T-helper 9 cell (primary cell): ENCODE measurements around the gene PTPRG.

Experiments
- DNase-seq: peaks from one replicate; pipeline ENCODE4 v3.0.0-alpha.2; 2020

Gene PTPRG

DNA sequence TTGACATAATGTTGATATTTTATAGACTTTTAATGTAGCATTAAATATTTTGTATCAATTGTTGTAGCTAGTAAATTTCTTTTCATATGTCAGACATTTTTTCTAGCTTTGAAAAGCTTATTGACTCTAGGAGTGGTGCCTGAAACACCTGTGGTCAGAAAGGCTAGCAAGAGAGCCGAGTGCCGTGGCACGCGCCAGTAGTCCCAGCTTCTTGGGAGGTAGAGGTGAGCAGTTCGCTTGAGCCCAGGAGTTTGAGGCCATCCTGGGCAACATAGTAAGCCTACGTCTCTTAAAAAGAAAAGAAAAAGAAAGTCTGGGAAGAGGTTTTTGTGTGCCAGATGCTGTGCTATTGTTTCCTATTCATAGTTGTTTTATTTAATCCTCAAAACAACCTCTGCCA, 613.8 kb downstream of the PTPRG start:
- DNase-seq, result no peak

DNA sequence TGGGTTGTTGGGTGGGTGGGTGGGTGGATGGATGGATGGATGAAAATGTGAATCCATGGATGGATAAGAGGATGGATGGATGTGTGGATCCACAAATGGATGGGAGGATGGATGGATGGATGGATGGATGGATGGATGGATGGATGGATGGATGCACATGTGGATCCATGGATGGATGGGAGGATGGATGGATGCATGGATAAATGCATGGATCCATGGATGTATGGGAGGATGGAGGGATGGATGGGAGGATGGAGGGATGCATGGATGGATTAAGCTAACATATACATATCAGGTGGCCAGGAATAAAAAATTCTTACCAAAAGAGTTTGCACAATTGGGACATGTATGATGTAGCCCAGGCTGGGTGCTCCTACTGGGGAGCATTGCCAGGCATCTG, 616.7 kb downstream of the PTPRG start:
- no peak for DNase-seq

DNA sequence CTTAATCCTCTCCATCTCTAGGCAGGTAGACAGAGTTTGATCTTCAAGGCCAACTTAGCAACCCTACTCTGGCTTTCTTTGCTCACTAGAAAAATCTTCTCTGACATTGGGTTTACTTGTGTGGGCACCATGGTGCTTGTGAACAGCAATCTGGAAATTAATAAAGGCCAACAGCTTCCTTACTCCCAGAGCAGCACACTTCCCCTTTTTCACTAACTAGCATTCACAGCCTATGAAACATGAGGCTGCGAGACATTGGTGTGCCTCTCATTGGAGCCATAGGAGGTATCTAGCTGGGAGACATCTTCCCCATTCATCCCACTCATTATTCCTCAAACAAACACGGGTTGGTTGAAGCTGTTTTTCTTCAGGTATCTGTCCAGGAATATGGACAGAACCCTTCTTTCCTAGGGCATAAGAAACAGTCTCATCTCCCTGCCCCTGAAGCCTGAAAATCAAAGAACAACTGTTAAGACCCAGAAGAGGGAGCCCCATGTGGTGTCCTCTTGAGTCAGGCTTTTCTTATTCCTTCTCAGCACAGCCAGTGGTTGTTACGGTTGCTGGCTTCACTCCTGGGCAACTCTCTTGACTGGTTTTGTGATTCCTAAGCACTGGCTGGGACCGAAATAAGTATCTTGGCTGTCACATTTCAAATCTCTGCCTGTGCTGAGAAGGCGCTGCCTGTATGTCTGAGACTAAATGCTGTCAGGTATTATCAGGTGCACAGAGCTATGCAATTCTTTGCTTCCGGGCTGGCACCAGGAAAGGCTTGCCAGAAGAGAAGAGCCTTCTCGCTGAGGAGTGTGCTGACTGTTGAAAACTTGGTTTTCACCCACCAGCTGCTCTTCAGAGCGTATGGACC, 617.6 kb downstream of the PTPRG start:
- DNase-seq, result no peak

DNA sequence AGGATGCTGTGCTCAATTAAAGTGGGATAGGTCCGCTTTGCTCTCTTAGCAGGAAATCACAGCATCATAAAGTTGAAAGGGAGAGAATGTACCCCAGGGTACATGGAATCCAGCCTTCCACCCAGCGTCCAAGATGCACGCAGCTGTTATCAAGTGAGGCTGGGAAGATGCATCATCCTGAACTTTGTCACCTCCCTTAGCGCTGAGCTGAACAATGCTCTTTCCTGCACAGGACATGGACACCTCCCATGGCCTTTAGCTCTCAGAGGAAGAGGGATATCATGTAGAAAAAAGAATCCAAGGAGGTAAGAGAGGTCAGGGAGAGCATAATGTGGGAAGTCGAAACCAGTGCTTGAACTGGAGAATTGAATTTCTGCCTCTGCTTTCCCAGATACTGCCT, 619.1 kb downstream of the PTPRG start:
- DNase-seq, result no peak

DNA sequence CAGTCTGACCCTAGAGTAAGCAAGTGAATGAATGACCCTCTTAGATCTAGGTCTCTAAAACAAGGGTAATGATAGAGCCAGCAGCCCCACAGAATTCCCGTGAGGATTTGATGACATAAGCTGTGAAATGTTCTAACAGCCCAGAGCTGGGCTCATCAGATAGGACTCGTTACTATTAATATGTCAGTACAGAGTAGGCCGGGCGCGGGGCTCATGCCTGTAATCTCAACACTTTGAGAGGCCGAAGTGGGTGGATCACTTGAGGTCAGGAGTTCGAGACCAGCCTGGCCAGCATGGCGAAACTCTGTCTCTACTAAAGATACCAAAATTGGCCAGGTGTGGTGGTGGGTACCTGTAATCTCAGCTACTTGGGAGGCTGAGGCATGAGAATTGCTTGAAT, 621.7 kb downstream of the PTPRG start:
- DNase-seq, result no peak

DNA sequence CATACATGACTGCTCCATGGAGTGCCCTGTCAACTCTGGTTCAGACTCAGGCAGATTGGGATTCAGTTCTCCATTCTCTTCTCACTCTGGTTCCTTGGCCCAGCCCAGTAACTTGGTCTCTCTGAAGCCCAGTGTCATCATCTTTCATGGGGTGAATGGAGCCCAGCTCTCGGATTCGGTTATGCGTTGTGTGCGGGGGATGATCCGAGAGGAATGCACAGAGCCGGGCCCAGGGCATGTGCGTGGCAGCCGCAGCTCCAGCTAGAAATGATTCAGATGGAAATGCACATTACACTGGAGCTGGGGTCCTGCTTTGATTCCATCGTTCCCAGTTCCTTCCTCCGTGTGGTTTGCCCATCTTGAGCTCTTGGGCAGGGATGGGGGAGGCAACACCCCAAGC, 622.6 kb downstream of the PTPRG start:
- no peak for DNase-seq

DNA sequence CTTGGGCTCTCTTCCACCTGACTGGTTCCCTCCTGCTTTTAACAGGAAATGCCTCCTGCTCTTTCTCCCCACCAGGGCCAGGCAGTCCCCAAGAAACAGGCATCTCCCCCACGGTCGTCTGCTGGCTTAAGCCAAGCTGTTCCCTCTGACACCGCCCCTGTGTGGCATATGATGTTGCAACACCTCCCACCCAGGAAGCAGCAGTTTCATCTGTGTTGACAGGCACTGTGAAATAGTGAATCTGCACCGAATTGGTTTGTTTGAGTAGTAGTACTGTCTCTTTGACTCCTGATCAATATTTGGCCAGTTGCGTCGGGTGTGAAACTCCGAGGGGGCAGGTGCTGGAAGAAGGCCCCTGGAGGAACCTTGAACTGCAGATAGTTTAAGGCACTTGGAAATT, 623.2 kb downstream of the PTPRG start:
- no peak for DNase-seq

DNA sequence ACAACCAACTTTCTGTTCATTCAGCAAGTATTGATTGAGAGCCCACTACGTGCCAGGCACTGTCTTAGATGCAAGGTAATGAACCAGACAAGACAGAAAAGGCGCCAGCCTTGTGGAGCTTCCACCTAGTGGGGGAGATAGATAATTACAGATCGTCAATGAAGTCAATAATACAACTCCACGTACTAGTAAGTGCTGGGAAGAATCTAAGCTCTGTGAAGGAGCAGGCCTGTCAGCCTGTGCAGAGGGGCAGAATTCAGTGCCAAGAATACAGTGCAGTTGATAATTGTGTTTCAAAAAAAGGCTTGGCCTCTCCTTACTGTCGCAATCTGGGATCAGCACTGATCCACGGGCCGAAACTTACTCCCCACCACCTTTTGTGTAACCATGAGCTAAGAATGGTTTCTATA, 625.7 kb downstream of the PTPRG start:
- DNase-seq, result no peak

DNA sequence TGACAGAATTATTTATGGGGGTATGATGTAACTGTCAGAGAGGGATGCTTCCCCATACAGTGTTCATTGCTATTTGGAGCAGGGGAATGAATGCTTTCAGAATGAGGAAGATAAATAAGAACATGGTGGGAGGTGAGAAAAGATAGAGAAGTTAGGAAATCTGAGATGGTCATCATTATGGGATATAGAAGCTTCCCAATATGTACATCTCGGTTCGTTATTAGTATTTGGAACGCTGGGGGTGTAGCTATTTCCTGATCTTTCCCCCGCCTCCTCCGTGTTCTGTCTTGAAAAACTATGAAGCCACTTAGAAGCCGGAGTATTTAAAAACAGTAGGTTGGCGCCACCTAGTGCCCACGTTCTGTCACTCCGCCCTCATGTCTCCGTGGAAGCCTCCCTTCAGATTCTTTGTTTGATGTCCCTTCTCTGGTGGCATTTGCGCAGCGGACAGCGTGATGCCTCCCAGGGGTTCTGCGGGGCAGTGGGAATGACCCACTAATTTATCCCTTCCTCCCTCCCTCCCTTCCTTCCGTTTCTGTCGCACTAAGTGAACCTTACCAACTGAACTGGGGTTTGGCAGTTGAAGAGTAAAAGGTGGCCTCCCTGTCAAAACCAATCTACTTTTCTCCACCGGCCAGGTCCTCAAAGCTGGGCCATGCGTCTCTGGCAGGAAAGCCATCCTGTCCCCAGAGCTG, 627.5 kb downstream of the PTPRG start:
- peak; percentile 35 for DNase-seq

DNA sequence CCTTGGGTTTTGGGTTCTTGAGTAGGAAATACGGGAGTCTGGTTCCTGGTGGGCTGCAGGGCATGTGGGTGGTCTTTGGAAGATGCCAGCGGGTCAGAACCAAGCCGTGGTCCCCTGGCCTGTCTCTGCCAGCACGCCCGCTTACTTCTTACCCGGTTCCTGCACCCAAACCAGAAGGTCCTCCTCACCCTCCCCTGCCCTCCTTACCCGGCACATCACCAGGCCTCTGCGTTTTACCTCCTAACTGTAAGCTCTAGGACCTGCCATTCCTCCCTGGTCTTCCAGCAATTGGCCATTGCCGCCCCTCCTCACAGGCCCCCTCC, 628.0 kb downstream of the PTPRG start:
- DNase-seq, result no peak

DNA sequence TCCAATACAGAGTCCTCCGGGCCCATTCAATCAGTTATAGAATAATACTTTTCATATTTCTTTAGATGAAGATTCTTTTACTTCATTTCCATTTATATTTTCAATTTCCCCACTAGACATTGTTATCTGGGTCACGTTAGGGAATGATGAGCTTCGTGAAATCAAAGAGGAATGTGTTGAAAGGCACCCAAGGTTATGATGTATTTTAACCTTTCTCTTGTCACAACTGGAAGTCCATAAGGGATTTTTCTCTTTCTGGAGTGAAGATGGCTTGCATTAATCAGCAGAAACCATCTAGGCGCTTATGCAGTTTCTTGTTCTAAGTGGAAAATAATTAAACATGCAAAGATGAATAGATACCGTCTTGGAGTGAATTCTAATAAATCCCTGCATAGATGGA, 631.5 kb downstream of the PTPRG start:
- no peak for DNase-seq

DNA sequence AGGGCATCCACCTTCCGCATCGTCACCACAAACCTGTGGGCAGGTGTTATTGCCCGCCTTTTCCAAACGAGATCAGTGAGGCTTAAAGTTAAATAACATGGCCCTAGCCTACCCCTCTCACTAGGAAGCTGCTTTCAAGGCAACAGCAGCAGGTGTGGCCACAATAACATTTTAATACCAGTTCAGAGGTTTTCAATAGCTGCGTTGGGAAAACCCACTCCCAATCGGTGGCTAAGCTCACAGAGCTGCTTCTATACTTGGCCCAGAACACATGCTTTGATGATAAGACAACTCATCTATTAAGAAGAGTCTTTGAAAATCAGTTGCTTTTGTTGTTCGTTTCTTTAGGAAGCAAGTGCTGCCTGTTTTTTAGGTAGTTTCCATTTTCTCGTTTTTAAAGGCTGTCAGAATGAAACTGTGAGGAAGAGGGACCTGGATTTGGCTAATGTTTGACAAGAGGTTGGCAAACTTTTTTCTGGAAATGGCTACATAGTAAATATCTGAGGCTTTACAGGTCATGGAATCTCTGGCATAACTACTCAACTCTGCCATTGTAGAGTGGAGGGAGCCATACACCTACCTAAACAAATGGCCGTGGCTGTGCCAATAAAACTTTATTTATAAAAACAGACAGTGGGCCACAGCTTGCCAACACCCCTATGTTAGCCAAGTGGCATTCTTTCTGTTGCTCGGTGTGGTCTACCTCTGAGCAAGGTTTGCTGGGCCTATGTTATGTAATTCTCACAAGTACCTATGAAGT, 632.4 kb downstream of the PTPRG start:
- DNase-seq, result no peak

DNA sequence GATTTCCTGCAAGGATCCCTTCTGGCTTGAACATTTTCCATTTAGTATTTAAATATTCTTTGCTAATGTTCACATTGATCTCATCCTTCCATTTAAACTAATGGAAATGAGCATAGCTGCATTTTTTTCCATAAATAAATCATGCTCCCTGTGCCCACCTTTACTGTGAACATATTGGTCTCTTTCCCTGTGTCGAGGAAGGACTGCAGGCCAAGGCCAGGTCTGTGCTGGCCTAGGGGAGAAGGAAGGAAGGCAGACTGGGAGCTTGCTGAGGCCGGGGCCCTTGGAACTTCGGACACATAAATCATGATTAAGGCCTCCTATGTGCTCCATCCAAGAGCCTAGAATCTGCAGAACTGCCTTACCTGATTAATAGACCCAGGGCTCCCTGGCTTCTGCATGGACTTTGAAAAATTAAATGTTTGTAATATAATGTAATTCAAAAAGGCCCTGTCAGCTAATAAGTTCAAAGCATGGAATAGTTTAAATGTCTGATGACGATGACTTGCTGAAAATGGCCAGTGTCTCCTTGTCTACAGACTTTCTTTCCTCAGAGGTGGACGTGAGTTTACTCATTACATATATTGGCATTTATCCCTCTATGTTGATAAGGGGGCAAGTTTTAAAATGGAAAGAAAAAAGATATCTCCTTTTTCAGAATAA, 636.1 kb downstream of the PTPRG start:
- DNase-seq, result no peak

DNA sequence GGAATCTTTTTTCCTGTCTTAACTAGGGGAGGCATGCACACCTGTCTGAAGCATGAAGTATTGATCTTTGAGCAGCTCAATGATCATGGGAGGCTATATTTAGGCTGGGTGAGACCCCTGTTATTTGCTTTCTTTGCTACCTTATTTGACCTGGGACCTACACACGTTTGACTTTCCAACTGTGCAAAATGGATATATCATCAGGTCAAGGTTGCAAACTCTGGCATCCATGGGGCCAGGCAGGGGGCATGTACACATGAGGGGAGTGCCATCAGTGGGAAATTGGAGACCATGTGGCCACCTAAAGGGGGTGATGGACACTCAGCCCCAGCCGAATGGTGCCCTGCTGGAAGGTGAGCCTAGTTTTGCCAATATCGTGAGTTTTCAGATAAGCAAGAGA, 637.8 kb downstream of the PTPRG start:
- no peak for DNase-seq

DNA sequence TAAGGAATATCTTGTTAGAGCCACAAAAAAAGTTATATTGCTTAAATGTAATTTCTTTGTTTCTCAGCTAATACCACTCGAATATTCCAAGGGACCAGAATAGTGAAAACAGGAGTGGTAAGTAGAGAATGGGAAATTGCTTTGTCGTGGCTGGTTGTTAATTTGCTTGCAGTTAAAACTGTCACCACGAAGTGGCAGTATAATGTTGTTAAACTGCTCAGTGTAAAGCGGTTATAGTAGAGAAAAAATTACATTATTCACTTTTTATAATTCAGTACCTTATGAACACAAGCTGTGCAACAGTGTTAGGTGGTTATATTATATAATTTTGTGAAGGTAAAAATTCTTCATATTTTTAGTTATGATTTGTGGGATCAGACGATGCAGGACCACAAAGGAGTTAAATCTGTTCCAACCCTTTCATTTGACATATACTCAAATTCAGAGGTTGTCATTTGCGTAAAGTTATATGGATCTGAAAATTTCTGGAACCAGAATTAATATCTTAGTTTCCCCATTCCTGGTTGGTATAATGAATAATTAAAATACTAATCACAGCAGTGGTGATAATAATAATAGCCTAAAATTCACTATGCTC, 640.2 kb downstream of the PTPRG start:
- DNase-seq, result no peak

DNA sequence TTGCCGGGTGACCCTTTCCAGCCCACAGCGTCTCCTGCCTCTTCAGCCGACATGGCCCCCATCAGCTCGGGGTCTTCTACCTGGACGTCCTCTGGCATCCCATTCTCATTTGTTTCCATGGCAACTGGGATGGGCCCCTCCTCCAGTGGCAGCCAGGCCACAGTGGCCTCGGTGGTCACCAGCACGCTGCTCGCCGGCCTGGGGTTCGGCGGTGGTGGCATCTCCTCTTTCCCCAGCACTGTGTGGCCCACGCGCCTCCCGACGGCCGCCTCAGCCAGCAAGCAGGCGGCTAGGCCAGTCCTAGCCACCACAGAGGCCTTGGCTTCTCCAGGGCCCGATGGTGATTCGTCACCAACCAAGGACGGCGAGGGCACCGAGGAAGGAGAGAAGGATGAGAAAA, 641.8 kb downstream of the PTPRG start:
- DNase-seq, result no peak

DNA sequence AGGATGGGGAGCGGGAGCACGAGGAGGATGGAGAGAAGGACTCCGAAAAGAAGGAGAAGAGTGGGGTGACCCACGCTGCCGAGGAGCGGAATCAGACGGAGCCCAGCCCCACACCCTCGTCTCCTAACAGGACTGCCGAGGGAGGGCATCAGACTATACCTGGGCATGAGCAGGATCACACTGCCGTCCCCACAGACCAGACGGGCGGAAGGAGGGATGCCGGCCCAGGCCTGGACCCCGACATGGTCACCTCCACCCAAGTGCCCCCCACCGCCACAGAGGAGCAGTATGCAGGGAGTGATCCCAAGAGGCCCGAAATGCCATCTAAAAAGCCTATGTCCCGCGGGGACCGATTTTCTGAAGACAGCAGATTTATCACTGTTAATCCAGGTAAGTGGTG, 642.2 kb downstream of the PTPRG start:
- DNase-seq, result no peak

DNA sequence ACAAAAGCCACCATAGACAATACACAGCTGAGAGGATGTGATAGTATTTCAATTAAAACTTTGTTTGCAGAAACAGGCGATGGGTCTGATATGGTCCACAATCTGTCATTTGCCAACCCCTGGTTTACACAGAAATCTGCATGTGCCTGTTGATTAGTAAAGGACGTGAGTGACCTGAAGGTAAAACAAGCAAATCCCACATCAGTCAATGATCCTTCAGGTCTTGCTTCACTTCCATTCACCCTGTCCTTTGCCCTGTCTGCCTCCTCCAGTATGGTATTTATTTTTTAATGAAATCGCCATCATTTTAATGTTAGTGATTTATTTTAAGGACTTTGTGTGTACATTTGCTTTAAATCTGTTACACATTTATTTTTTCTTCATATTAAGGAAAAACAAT, 645.8 kb downstream of the PTPRG start:
- DNase-seq, result no peak

DNA sequence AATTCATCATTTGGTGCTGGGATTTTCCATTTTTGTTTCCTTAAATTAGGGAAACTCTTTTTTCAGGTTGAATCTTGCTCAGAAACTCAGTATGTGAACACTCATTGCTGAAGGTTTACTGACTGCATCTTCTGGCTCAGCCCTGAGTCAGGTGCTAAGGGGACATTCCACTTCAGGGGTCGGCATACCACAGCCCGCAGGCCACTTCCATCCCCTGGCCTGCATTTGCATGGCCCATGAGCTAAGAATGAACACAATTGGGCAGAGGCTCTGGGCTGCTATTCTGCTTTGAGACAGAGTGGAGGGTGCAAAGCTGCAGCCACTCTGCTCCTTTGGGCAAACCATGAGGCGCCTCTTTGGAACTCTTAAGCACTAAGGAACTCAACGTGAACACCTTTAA, 647.0 kb downstream of the PTPRG start:
- no peak for DNase-seq

DNA sequence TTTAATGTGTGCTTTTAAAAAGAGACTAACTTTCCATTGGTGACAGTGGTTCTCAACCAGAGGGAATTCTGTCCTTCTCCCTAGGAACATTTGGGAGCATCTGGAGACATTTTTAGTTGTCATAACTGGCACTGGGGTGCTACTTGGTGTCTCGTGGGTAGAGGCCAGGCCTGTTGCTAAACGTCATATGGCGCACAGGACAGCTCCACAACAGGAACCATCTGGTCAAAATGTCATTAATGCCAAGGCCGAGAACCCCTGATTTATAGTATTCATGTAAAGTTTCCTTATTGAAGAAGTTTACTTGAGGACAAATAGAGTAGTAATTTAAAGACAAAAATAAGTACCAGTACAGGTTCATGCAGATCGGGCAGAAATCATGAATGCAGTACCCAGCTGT, 647.7 kb downstream of the PTPRG start:
- DNase-seq, result no peak

DNA sequence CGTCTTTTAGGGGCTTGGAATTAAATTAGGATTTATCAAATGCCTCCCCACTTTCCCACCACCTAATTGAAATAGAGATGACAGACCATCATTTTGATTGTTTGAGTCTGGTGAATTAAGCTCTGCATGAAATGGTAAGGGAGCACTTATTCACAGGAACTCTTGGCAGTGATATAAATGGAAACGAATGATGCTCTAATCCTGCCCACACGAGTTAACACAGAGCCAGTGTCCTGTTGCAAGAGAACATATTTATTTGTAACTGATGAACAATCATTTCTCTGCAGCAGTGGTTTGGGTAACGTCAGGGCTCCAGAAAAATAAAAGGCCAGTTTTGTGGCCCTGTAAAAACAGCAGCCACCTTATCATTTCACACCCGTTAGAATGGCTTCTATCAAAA, 648.6 kb downstream of the PTPRG start:
- DNase-seq, result no peak

DNA sequence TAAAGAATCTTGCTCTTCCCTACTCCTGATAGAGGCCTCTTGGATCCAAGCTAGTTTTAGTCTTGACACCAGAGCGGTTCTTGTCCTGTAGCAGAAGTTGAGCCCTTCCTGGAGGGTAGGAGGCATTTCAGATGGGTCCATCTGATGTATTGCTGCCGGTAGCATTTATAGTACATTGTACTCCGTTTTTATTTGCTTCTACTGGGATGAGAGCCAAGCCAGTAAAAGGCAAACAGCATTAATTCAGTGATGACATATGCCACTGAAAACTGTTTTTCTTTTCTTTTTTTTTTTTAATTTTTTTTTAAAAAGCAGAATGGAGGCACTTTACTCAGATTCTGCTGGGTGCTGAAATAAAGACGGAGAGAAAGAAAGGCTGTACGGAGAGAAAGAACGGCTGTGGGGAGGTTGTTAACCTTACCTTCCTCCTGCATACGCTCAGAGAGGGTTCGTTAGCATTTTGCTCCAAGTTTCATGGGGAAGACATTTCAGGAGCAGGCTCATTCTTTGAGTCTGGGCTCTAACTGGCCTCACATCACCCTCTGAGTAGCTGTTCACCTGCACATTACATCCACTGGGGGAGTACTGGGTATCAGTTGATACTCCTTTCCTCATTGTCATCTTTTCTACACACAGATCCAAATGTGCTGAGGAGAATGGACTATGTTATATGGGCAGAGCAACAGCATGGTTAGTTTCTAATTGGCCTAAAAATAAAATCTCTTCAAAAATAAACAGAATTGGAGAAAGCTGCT, 650.5 kb downstream of the PTPRG start:
- no peak for DNase-seq
